HG02970 (cell line): ENCODE data around the gene ATP6V0B.

Source experiments
- ATAC-seq: cut with Tn5 transposase; IDR thresholded peaks from one replicate; pipeline ENCODE4 v1.9.1; 2021; ENCODE audit warnings: mild to moderate bottlenecking, moderate library complexity, moderate number of reproducible peaks; ENCODE audit not compliant: unreplicated experiment, low FRiP score

ATP6V0B gene

DNA sequence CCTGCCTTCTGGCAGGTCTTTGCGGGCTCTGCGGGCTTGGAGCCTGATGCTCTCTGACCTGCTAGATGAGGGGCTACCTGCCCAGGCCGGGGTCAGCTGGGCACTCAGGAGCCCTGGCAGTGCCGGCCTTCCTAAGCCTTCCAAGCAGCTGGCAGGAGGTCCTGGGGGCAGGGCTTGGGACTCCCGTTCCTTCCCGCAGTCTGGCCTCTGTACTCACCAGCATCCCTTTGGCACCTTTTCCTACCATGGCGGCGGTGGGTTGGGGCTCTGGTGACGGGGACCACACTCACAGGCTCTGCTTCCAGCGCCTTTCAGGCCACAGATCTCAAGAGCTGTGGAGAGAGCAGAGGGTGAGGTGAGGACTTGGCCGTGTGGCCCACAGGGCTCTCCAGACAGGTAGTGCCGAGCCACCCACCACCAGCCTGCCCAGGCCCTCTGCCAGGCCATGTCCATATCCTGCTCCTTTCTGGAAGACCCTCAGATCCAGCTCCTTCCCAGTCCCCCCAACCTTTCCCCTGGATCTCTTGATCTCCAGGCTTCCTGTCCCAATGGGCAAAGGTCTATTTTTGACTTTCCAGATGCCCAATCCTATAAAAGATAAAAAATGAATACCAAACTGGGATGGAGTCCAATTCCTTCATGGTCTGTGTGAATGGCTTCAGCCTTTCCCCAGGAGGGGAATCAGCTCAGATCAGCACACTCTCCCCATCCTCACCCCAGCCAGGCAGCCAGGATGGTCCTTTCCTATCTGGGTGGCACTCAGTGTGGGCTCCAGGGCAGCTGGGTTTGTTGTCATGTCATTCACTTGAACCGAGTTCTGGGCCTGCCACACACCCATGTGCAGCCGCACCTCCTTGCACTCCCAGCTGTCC is 49.5 kb downstream of the ATP6V0B start:
- no peak for ATAC-seq

GRCh38 chr1:44024903-44025525 is 50.3 kb downstream of the ATP6V0B start:
- ATAC-seq: no peak

DNA sequence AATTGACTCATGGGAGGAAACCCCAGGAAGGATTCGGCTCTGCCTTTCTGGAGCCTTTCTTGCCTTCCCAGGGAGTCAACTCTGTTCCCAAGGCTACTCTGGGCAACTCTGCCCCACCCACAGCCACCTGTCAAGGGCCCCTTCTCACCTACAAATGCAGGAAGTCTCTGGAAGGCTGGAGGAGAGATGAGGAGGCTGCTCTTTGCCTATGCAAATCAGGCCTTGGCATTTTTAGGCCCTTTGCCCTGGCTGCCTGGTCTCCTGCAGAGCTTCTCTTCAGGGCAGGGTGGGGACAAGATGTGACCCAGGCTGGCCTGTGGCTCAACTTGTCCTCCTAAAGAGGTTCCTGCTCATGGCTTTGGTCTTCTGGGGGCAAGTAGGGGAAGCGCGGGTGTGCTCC is 51.1 kb downstream of the ATP6V0B start:
- ATAC-seq: no peak

DNA sequence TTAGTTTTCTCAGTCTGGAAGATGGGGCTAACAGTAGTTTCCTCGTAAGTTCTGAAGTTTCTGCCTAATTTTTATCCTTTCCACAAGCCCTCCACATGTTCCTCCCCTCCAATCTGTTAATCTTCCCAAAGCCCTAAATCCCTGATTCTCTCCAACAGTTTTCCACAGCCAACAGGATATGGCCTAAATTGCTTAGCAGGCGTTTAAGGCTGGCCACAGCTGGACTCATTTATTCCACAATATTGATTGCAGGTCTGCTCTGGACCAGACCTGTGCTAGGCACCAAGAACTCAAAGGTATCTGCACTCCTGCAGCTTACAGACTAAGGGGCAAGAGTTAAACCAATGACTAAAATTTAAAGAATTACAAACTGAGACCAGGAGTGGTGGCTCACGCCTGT is 52.6 kb downstream of the ATP6V0B start:
- ATAC-seq: no peak
